ENCODE measurements around the gene NRM. TPM values are rescaled to one million over a fixed set of nuclear protein-coding genes. Genes with fewer than 3 reads are reported as not detected.

The NRM gene
- total and polyA plus RNA-seq, 2 of the 13 experiments (the other 11 are each of a cell fraction or from before 2014, with no cell fraction given) = 12.5 to 16.0 TPM

DNA sequence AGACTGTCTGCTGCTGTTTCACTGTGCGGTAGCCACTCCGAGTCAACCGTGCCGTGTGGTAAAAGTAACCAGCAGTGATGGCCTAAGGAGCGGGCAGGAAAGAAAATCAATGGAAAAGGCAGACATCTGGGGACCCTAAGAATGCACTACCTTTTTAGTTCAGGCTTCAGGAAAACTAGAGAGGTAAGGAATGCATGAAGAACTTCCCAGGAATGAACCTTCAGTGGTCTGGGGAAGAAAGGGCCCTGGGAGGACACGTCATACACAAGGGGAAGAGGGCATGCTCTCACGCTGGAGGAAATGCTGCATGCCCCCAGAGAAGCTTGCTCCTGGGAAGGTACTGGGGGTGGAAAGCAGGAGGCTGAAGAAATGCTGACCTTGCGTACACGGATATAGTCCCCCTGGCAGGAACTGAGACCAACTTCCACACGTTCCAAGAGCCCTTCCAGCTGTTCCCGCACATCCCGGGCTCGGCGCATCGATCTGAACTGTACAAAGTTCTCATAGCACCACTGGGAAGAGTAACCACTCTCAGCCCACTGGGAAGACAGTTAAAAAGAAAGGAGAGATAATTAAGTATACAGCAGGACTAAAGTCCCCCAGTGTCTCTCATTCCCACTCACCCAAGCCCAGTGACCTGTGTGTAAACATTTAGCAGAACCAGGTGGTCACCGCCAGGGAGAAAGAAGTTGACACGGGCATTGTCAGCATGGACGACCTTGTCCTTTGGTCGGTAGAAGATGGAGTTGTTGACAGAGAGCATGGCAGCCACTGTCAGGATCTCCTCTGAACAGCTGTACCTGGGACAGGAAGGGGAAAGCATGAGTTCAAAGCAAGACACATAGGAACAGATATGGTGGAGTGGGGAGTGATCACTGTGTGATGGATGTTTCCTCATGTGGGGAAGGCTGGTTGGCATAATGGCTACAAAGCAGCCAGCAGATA is 35.7 kb downstream of the NRM start (continued):
- TF ChIP-seq STAT6 (CRISPR knock-in tag; IDR thresholded peaks at IDR 0.05; ENCODE audit: borderline replicate concordance) (peak; percentile 64; the same call in 1 of the 2 replicates), HNF1A (IDR thresholded peaks at IDR 0.05; ENCODE audit: low read depth) (0 out of 2 replicates have a peak, but pooled peaks have one; percentile 43), HNF1A (CRISPR knock-in tag; IDR thresholded peaks at IDR 0.05; ENCODE audit: borderline replicate concordance) (peak; percentile 61; the same call in 1 of the 2 replicates), EED (CRISPR knock-in tag; IDR thresholded peaks at IDR 0.05) (0 out of 2 replicates have a peak, but pooled peaks have one; percentile 43), FOXP1 (IDR thresholded peaks at IDR 0.05) (peak; percentile 59; the same call in 1 of the 2 replicates), FOXP1 (CRISPR knock-in tag; IDR thresholded peaks at IDR 0.05) (peak; percentile 94), ZNF749 (CRISPR knock-in tag; IDR thresholded peaks at IDR 0.05; ENCODE audit: borderline replicate concordance) (no peak), ZNF205 (CRISPR knock-in tag; IDR thresholded peaks at IDR 0.05) (peak; percentile 95), ZNF746 (CRISPR knock-in tag; IDR thresholded peaks at IDR 0.05) (peak; percentile 23; the same call in 1 of the 2 replicates), JUND (CRISPR knock-in tag; IDR thresholded peaks at IDR 0.05) (peak; percentile 71), PAXIP1 (CRISPR knock-in tag; conservative IDR thresholded peaks at IDR 0.05) (peak; percentile 99), IKZF4 (CRISPR knock-in tag; IDR thresholded peaks at IDR 0.05; ENCODE audit: borderline replicate concordance, low read depth, not compliant biosample characterization) (peak; percentile 62), POGZ (CRISPR knock-in tag; IDR thresholded peaks at IDR 0.05) (peak; percentile 76)
- TF ChIP-seq, protein P1, sequence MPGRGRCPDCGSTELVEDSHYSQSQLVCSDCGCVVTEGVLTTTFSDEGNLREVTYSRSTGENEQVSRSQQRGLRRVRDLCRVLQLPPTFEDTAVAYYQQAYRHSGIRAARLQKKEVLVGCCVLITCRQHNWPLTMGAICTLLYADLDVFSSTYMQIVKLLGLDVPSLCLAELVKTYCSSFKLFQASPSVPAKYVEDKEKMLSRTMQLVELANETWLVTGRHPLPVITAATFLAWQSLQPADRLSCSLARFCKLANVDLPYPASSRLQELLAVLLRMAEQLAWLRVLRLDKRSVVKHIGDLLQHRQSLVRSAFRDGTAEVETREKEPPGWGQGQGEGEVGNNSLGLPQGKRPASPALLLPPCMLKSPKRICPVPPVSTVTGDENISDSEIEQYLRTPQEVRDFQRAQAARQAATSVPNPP (CRISPR knock-in tag; IDR thresholded peaks at IDR 0.05) = peak; percentile 92; the same call in 1 of the 2 replicates

All from HepG2 (cell line).